ENCODE results near the gene ALK. TPM values are rescaled to one million over a fixed set of nuclear protein-coding genes. Genes with fewer than 3 reads are reported as not detected.

Gene ALK
- total and polyA plus RNA-seq, 2 donors (not counting 1 experiment from before 2014, with no cell fraction given): under 0.01 to 0.02 TPM

DNA sequence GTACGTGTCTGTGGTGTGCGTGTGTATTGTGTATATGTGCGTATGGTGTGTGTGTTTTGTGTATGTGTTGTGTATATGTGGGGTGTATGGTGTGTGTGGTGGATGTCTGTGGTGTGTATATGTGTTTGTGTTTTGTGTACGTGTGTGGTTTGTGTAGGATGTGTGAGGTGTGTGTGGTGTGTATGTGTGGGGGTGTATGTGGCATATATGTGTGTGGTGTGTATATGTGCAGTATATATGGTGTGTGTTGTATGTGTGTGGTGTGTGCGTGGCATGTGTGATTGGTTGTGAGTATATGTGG, 704.8 kb downstream of the ALK start:
- no peak overlapping the region for H3K27ac ChIP-seq (ENCODE audit: insufficient read depth, low read length)
- TF ChIP-seq EZH2 (IDR thresholded peaks at IDR 0.05; ENCODE audit: low read length, missing control alignments): no peak
- H3K36me3 ChIP-seq (ENCODE audit: control insufficient read depth, insufficient read depth, low read length): no peaks in the 10 kb centered on the region
- no peaks in the 10 kb centered on the region for H4K20me1 ChIP-seq (ENCODE audit: control insufficient read depth, extremely low read depth, insufficient read depth, low read length)
- H3K4me3 ChIP-seq (replicated peaks in 1 of 4; ENCODE audit: control extremely low read depth in 1 of 4, insufficient read depth in 1 of 4, low read depth in 3 of 4, low read length in 4 of 4): no peak overlapping the region
- no peaks in the 10 kb centered on the region for H3K4me1 ChIP-seq (ENCODE audit: control insufficient read depth, extremely low read depth, insufficient read depth, low read length)
- DNase-seq (ENCODE audit: low read depth in 2 of 2): no peak
- H3K9me3 ChIP-seq (ENCODE audit: control insufficient read depth, insufficient read depth, low read depth, low read length): no peaks in the 10 kb centered on the region
- no peak overlapping the region for H3K9ac ChIP-seq (ENCODE audit: insufficient read depth, low read length)
- no peak overlapping the region for H2AFZ ChIP-seq (ENCODE audit: low read length)
- H3K27me3 ChIP-seq (ENCODE audit: control insufficient read depth, insufficient read depth, low read length): no peaks in the 10 kb centered on the region
- no peak overlapping the region for H3K4me2 ChIP-seq (ENCODE audit: extremely low read depth, insufficient read depth, low read length)
- no peaks in the 10 kb centered on the region for H3K79me2 ChIP-seq (ENCODE audit: control insufficient read depth, insufficient read depth, low read length)

GRCh38 chr2:29215739-29216608, 705.4 kb downstream of the ALK start:
- H3K79me2 ChIP-seq (ENCODE audit: control insufficient read depth, insufficient read depth, low read length): no peaks in the 10 kb centered on the region
- no peaks in the 10 kb centered on the region for H3K27me3 ChIP-seq (ENCODE audit: control insufficient read depth, insufficient read depth, low read length)
- no peaks in the 10 kb centered on the region for H3K36me3 ChIP-seq (ENCODE audit: control insufficient read depth, insufficient read depth, low read length)
- DNase-seq (ENCODE audit: low read depth in 2 of 2): no peak
- no peaks in the 10 kb centered on the region for H3K9me3 ChIP-seq (ENCODE audit: control insufficient read depth, insufficient read depth, low read depth, low read length)
- H4K20me1 ChIP-seq (ENCODE audit: control insufficient read depth, extremely low read depth, insufficient read depth, low read length): no peaks in the 10 kb centered on the region
- no peak overlapping the region for H3K4me2 ChIP-seq (ENCODE audit: extremely low read depth, insufficient read depth, low read length)
- TF ChIP-seq EZH2 (IDR thresholded peaks at IDR 0.05; ENCODE audit: low read length, missing control alignments): no peak
- TF ChIP-seq, protein P1, sequence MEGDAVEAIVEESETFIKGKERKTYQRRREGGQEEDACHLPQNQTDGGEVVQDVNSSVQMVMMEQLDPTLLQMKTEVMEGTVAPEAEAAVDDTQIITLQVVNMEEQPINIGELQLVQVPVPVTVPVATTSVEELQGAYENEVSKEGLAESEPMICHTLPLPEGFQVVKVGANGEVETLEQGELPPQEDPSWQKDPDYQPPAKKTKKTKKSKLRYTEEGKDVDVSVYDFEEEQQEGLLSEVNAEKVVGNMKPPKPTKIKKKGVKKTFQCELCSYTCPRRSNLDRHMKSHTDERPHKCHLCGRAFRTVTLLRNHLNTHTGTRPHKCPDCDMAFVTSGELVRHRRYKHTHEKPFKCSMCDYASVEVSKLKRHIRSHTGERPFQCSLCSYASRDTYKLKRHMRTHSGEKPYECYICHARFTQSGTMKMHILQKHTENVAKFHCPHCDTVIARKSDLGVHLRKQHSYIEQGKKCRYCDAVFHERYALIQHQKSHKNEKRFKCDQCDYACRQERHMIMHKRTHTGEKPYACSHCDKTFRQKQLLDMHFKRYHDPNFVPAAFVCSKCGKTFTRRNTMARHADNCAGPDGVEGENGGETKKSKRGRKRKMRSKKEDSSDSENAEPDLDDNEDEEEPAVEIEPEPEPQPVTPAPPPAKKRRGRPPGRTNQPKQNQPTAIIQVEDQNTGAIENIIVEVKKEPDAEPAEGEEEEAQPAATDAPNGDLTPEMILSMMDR (conservative IDR thresholded peaks at IDR 0.05 in 1 of 2, IDR thresholded peaks at IDR 0.05 in 1 of 2; ENCODE audit: low read depth in 1 of 2, low read length in 2 of 2): no peak
- H3K9ac ChIP-seq (ENCODE audit: insufficient read depth, low read length): no peak overlapping the region
- H3K4me3 ChIP-seq (replicated peaks in 1 of 4; ENCODE audit: control extremely low read depth in 1 of 4, insufficient read depth in 1 of 4, low read depth in 3 of 4, low read length in 4 of 4): no peak overlapping the region
- H2AFZ ChIP-seq (ENCODE audit: low read length): no peak overlapping the region
- H3K4me1 ChIP-seq (ENCODE audit: control insufficient read depth, extremely low read depth, insufficient read depth, low read length): no peaks in the 10 kb centered on the region
- H3K27ac ChIP-seq (ENCODE audit: insufficient read depth, low read length): no peak overlapping the region

GRCh38 chr2:29215073-29215472, 706.3 kb downstream of the ALK start:
- H3K4me2 ChIP-seq (ENCODE audit: extremely low read depth, insufficient read depth, low read length): no peak overlapping the region
- no peak overlapping the region for H3K27ac ChIP-seq (ENCODE audit: insufficient read depth, low read length)
- no peaks in the 10 kb centered on the region for H3K9me3 ChIP-seq (ENCODE audit: control insufficient read depth, insufficient read depth, low read depth, low read length)
- no peaks in the 10 kb centered on the region for H3K27me3 ChIP-seq (ENCODE audit: control insufficient read depth, insufficient read depth, low read length)
- H3K4me1 ChIP-seq (ENCODE audit: control insufficient read depth, extremely low read depth, insufficient read depth, low read length): no peaks in the 10 kb centered on the region
- H4K20me1 ChIP-seq (ENCODE audit: control insufficient read depth, extremely low read depth, insufficient read depth, low read length): no peaks in the 10 kb centered on the region
- no peak overlapping the region for H3K4me3 ChIP-seq (replicated peaks in 1 of 4; ENCODE audit: control extremely low read depth in 1 of 4, insufficient read depth in 1 of 4, low read depth in 3 of 4, low read length in 4 of 4)
- H3K36me3 ChIP-seq (ENCODE audit: control insufficient read depth, insufficient read depth, low read length): no peaks in the 10 kb centered on the region
- no peak overlapping the region for H2AFZ ChIP-seq (ENCODE audit: low read length)
- no peaks in the 10 kb centered on the region for H3K79me2 ChIP-seq (ENCODE audit: control insufficient read depth, insufficient read depth, low read length)
- H3K9ac ChIP-seq (ENCODE audit: insufficient read depth, low read length): no peak overlapping the region
- no peak for DNase-seq (ENCODE audit: low read depth in 2 of 2)
- TF ChIP-seq, protein P1 (conservative IDR thresholded peaks at IDR 0.05 in 1 of 2, IDR thresholded peaks at IDR 0.05 in 1 of 2; ENCODE audit: low read depth in 1 of 2, low read length in 2 of 2): no peak
- no peak for TF ChIP-seq EZH2 (IDR thresholded peaks at IDR 0.05; ENCODE audit: low read length, missing control alignments)
